Right ventricle myocardium superior (tissue), 1 donor: ENCODE results near the gene GAR1. TPM values are rescaled to one million over a fixed set of nuclear protein-coding genes. Genes with fewer than 3 reads are reported as not detected.

Experiments
- total RNA-seq: library from RNA; stranded (reverse); fragmentation: NEBNext Ultra II Directional; extraction: Animal tissue kit (Norgen Biotek cat#: 25700); gene quantifications from one replicate; pipeline ENCODE4 v1.2.1, GENCODE V29; 2021
- donor health status: DM: no; HTN: yes; CAD: no; lungs with severe emphysema.

Gene GAR1
- total RNA-seq, 1 donor from 2014 or later, result 7.7 TPM

Other genes starting within 250 kb of the GAR1 start
- gene CASP6, start 112.3 kb upstream of the GAR1 start, total RNA-seq, result 7.0 TPM
- gene PLA2G12A, start 85.7 kb upstream of the GAR1 start, total RNA-seq, result 59.1 TPM
- 10.6 TPM for gene CFI, start 13.8 kb upstream of the GAR1 start, total RNA-seq
- not detected for gene RRH, start 12.2 kb downstream of the GAR1 start, total RNA-seq
- not detected for gene LRIT3, start 32.3 kb downstream of the GAR1 start, total RNA-seq
- gene EGF, start 97.1 kb downstream of the GAR1 start, total RNA-seq, result 13.8 TPM